ENCODE measurements around the gene LPCAT2. TPM values are rescaled to one million over a fixed set of nuclear protein-coding genes. Genes with fewer than 3 reads are reported as not detected.
A peak's percentile ranks its signal among the peaks of the same experiment; 100 is the strongest.

The LPCAT2 gene
- total and polyA plus RNA-seq, 2 of the 13 experiments (the other 11 are each of a cell fraction or from before 2014, with no cell fraction given): 9.9 to 17.6 TPM

DNA sequence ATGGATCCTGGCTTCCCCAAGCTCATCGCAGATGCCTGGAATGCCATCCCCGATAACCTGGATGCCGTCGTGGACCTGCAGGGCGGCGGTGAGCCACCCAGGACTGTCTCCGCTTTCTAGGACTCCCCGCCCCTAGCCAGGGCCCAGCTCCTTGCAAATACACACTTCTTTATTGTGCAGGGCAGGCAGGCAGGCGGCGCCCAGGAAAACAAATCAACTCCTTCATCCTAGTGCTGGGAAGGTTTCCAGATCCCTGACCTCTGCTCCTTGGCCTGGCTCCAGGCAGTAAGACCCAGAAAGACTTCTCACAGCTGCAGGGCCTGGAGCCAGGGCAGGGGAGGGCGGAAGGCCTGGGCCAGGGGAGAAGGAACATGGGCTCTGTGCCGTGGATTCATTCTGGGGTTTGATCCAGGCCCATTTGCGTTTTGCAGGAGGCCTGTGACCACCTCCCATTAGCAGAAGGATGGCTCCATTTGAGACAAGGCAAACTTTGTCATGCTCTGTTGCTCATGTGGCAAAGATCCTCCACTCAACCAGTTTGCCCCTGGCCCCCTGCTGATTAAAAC is 6.0 kb upstream of the LPCAT2 start (continued):
- TF ChIP-seq, protein P1, sequence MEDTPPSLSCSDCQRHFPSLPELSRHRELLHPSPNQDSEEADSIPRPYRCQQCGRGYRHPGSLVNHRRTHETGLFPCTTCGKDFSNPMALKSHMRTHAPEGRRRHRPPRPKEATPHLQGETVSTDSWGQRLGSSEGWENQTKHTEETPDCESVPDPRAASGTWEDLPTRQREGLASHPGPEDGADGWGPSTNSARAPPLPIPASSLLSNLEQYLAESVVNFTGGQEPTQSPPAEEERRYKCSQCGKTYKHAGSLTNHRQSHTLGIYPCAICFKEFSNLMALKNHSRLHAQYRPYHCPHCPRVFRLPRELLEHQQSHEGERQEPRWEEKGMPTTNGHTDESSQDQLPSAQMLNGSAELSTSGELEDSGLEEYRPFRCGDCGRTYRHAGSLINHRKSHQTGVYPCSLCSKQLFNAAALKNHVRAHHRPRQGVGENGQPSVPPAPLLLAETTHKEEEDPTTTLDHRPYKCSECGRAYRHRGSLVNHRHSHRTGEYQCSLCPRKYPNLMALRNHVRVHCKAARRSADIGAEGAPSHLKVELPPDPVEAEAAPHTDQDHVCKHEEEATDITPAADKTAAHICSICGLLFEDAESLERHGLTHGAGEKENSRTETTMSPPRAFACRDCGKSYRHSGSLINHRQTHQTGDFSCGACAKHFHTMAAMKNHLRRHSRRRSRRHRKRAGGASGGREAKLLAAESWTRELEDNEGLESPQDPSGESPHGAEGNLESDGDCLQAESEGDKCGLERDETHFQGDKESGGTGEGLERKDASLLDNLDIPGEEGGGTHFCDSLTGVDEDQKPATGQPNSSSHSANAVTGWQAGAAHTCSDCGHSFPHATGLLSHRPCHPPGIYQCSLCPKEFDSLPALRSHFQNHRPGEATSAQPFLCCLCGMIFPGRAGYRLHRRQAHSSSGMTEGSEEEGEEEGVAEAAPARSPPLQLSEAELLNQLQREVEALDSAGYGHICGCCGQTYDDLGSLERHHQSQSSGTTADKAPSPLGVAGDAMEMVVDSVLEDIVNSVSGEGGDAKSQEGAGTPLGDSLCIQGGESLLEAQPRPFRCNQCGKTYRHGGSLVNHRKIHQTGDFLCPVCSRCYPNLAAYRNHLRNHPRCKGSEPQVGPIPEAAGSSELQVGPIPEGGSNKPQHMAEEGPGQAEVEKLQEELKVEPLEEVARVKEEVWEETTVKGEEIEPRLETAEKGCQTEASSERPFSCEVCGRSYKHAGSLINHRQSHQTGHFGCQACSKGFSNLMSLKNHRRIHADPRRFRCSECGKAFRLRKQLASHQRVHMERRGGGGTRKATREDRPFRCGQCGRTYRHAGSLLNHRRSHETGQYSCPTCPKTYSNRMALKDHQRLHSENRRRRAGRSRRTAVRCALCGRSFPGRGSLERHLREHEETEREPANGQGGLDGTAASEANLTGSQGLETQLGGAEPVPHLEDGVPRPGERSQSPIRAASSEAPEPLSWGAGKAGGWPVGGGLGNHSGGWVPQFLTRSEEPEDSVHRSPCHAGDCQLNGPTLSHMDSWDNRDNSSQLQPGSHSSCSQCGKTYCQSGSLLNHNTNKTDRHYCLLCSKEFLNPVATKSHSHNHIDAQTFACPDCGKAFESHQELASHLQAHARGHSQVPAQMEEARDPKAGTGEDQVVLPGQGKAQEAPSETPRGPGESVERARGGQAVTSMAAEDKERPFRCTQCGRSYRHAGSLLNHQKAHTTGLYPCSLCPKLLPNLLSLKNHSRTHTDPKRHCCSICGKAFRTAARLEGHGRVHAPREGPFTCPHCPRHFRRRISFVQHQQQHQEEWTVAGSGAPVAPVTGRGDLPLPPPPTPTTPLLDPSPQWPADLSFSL (CRISPR knock-in tag; IDR thresholded peaks at IDR 0.05): no peak
- TF ChIP-seq TRIM24 (CRISPR knock-in tag; IDR thresholded peaks at IDR 0.05): no peak
- no peak for TF ChIP-seq PRMT3 (CRISPR knock-in tag; IDR thresholded peaks at IDR 0.05; ENCODE audit: borderline replicate concordance, low read depth)
- no peak for TF ChIP-seq TBP (CRISPR knock-in tag; IDR thresholded peaks at IDR 0.05)
- TF ChIP-seq, protein P2, sequence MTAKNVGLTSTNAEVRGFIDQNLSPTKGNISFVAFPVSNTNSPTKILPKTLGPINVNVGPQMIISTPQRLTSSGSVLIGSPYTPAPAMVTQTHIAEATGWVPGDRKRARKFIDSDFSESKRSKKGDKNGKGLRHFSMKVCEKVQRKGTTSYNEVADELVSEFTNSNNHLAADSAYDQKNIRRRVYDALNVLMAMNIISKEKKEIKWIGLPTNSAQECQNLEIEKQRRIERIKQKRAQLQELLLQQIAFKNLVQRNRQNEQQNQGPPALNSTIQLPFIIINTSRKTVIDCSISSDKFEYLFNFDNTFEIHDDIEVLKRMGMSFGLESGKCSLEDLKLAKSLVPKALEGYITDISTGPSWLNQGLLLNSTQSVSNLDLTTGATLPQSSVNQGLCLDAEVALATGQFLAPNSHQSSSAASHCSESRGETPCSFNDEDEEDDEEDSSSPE (CRISPR knock-in tag; IDR thresholded peaks at IDR 0.05): no peak
- no peak for TF ChIP-seq KDM4B (CRISPR knock-in tag; IDR thresholded peaks at IDR 0.05)
- no peak for TF ChIP-seq NBN (conservative IDR thresholded peaks at IDR 0.05)
- no peak for TF ChIP-seq ZBTB21 (CRISPR knock-in tag; IDR thresholded peaks at IDR 0.05)
- TF ChIP-seq ZNF737 (CRISPR knock-in tag; IDR thresholded peaks at IDR 0.05; ENCODE audit: borderline replicate concordance): no peak
- no peak for TF ChIP-seq ZNF777 (CRISPR knock-in tag; IDR thresholded peaks at IDR 0.05)
- no peak for TF ChIP-seq ISX (CRISPR knock-in tag; conservative IDR thresholded peaks at IDR 0.05)
- TF ChIP-seq ZNF766 (CRISPR knock-in tag; IDR thresholded peaks at IDR 0.05; ENCODE audit: borderline replicate concordance): no peak
- TF ChIP-seq SMARCC2 (IDR thresholded peaks at IDR 0.05): no peak
- TF ChIP-seq, protein P3, sequence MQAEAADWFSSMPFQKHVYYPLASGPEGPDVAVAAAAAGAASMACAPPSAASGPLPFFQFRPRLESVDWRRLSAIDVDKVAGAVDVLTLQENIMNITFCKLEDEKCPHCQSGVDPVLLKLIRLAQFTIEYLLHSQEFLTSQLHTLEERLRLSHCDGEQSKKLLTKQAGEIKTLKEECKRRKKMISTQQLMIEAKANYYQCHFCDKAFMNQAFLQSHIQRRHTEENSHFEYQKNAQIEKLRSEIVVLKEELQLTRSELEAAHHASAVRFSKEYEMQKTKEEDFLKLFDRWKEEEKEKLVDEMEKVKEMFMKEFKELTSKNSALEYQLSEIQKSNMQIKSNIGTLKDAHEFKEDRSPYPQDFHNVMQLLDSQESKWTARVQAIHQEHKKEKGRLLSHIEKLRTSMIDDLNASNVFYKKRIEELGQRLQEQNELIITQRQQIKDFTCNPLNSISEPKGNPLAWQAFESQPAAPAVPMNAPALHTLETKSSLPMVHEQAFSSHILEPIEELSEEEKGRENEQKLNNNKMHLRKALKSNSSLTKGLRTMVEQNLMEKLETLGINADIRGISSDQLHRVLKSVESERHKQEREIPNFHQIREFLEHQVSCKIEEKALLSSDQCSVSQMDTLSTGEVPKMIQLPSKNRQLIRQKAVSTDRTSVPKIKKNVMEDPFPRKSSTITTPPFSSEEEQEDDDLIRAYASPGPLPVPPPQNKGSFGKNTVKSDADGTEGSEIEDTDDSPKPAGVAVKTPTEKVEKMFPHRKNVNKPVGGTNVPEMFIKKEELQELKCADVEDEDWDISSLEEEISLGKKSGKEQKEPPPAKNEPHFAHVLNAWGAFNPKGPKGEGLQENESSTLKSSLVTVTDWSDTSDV (CRISPR knock-in tag; IDR thresholded peaks at IDR 0.05): no peak
- TF ChIP-seq, protein P4, sequence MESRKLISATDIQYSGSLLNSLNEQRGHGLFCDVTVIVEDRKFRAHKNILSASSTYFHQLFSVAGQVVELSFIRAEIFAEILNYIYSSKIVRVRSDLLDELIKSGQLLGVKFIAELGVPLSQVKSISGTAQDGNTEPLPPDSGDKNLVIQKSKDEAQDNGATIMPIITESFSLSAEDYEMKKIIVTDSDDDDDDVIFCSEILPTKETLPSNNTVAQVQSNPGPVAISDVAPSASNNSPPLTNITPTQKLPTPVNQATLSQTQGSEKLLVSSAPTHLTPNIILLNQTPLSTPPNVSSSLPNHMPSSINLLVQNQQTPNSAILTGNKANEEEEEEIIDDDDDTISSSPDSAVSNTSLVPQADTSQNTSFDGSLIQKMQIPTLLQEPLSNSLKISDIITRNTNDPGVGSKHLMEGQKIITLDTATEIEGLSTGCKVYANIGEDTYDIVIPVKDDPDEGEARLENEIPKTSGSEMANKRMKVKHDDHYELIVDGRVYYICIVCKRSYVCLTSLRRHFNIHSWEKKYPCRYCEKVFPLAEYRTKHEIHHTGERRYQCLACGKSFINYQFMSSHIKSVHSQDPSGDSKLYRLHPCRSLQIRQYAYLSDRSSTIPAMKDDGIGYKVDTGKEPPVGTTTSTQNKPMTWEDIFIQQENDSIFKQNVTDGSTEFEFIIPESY (CRISPR knock-in tag; IDR thresholded peaks at IDR 0.05): no peak
- TF ChIP-seq TFE3 (CRISPR knock-in tag; IDR thresholded peaks at IDR 0.05): no peak
- TF ChIP-seq NRL (CRISPR knock-in tag; IDR thresholded peaks at IDR 0.05; ENCODE audit: borderline replicate concordance): peak; percentile 60; the same call in 1 of the 2 replicates

All from HepG2 (cell line).